ENCODE results near the gene OGFOD2.

- TF ChIP-seq POLR2AphosphoS5 (IDR thresholded peaks at IDR 0.05; ENCODE audit: low read depth, low read length) (no peak), TAF1 (IDR thresholded peaks at IDR 0.05; ENCODE audit: borderline replicate concordance, insufficient read depth, low read length) (no peak)
Observed at GRCh38 chr12:122976648-122976975, 1.6 kb downstream of the OGFOD2 start.

Data from PFSK-1 (cell line).